HepG2 (cell line): Measurements from ENCODE around the gene GZF1. TPM values are rescaled to one million over a fixed set of nuclear protein-coding genes. Genes with fewer than 3 reads are reported as not detected.

Source experiments
- ATAC-seq: fragments of 200-7000 bp; cut with Tn5 transposase; 3 replicates; pipeline ENCODE4 v1.9.1; 2020; ENCODE audit warnings: mild to moderate bottlenecking, moderate library complexity
- BruUV-seq: library from RNA; stranded (reverse); fragments of 400-500 nt; replicated peaks from 2 replicates; lab custom pipeline; 2021; lab: Mats Ljungman, UMichigan
- CTCF ChIA-PET: fragments of 300-600 bp; formaldehyde crosslinking; extraction: SDS; loops from one replicate; lab custom pipeline; 2021; ENCODE audit warnings: low total read pairs, inconsistent platforms, low intra/inter-chr PET ratio; lab: Yijun Ruan, JAX
- POLR2A ChIA-PET: fragments of 350-600 bp; sonication (Branson Sonifier 250); formaldehyde crosslinking; loops from one replicate; lab custom pipeline; 2020; ENCODE audit warnings: antibody characterized with exemption, inconsistent platforms; lab: Yijun Ruan, JAX
- DNase-seq: peaks from one replicate; pipeline ENCODE4 v3.0.0-alpha.2; 2015; ENCODE audit warnings: low spot score
- FAIRE-seq: peaks from 3 replicates; lab custom pipeline; 2011; peaks lifted over from hg19 to GRCh38; lab: Jason Lieb, UNC
- H2AFZ ChIP-seq: one replicate; pipeline ENCODE4 v1.6.1; 2011; ENCODE audit warnings: low read length, inconsistent platforms
- H3K27ac ChIP-seq: fragments of 300-600 bp; 3 replicates; pipeline ENCODE4 v1.8.0; 2011; ENCODE audit warnings: mixed run types, mild to moderate bottlenecking, mixed read lengths, low read length, inconsistent platforms; ENCODE audit not compliant: insufficient read depth; ENCODE audit errors: extremely low read length
- H3K27me3 ChIP-seq, 2 experiments: fragments of 200-600 bp in 1 of 2; 2 replicates in 1 of 2; 3 replicates in 1 of 2; pipeline versions ENCODE4 v1.6.0 to v1.8.0; 2011; ENCODE audit warnings: low read length in 2 of 2, mild to moderate bottlenecking in 2 of 2, moderate library complexity in 2 of 2, inconsistent platforms in 1 of 2; ENCODE audit not compliant: insufficient read depth in 2 of 2, control insufficient read depth in 1 of 2
- H3K36me3 ChIP-seq, 2 experiments: fragments of 200-600 bp in 1 of 2; replicated peaks in 1 of 2; 2 replicates in 1 of 2; 3 replicates in 1 of 2; pipeline versions ENCODE4 v1.5.1 to v1.8.0; 2011; ENCODE audit warnings: low read length in 2 of 2, inconsistent platforms in 1 of 2; ENCODE audit not compliant: insufficient read depth in 2 of 2, control insufficient read depth in 1 of 2
- H3K4me1 ChIP-seq: 2 replicates; pipeline ENCODE4 v1.5.1; 2012; ENCODE audit warnings: low read length, inconsistent platforms; ENCODE audit not compliant: insufficient read depth
- H3K4me2 ChIP-seq: 2 replicates; pipeline ENCODE4 v1.6.0; 2011; ENCODE audit warnings: low read depth, low read length, inconsistent platforms
- H3K4me3 ChIP-seq, 3 experiments: fragments of 200-600 bp in 1 of 3; sonication (generic), shearing (Covaris generic) in 1 of 3; replicated peaks in 1 of 3; 2 replicates each; pipeline ENCODE4 v1.5.1; 2011 to 2016; ENCODE audit warnings: low read length in 3 of 3, inconsistent platforms in 2 of 3, low read depth in 2 of 3, mild to moderate bottlenecking in 2 of 3, control low read depth in 1 of 3, mixed read lengths in 1 of 3; ENCODE audit not compliant: insufficient read depth in 1 of 3
- H3K79me2 ChIP-seq: one replicate; pipeline ENCODE4 v1.6.1; 2011; ENCODE audit warnings: low read length, inconsistent platforms; ENCODE audit not compliant: insufficient read depth
- H3K9ac ChIP-seq: 2 replicates; pipeline ENCODE4 v1.6.0; 2011; ENCODE audit warnings: mild to moderate bottlenecking, low read depth, low read length, inconsistent platforms; ENCODE audit not compliant: insufficient read depth
- H3K9me3 ChIP-seq: 2 replicates; pipeline ENCODE4 v1.5.1; 2012; ENCODE audit warnings: mild to moderate bottlenecking, low read length
- H4K20me1 ChIP-seq: 2 replicates; pipeline ENCODE4 v1.6.0; 2011; ENCODE audit warnings: inconsistent platforms, mild to moderate bottlenecking, low read length, moderate library complexity; ENCODE audit not compliant: insufficient read depth
- BCLAF1 ChIP-seq: fragments of 450-650 bp; IDR thresholded peaks from 2 replicates; pipeline ENCODE4 v1.6.1; 2017; ENCODE audit warnings: mild to moderate bottlenecking
- BHLHE40 ChIP-seq: IDR thresholded peaks from 2 replicates; pipeline ENCODE4 v1.6.1; 2011; ENCODE audit warnings: low read length, improper control_type of control experiment
- CBX5 ChIP-seq: sonication (generic); formaldehyde crosslinking; IDR thresholded peaks from 2 replicates; pipeline ENCODE4 v1.4.0; 2020; ENCODE audit warnings: missing genetic modification reagents, borderline replicate concordance
- CENPT ChIP-seq: sonication (generic); formaldehyde crosslinking; IDR thresholded peaks from 2 replicates; pipeline ENCODE4 v1.8.0; 2022; ENCODE audit warnings: low read depth, mild to moderate bottlenecking, moderate library complexity, missing genetic modification reagents
- GTF3A ChIP-seq: sonication (generic); formaldehyde crosslinking; conservative IDR thresholded peaks from 2 replicates; pipeline ENCODE4 v1.4.0; 2020; ENCODE audit warnings: mild to moderate bottlenecking, missing genetic modification reagents
- TCF7L2 ChIP-seq: IDR thresholded peaks from 2 replicates; pipeline ENCODE4 v1.6.1; 2011; ENCODE audit warnings: mild to moderate bottlenecking, low read depth, low read length, moderate library complexity
- ZNF142 ChIP-seq: sonication (generic); formaldehyde crosslinking; IDR thresholded peaks from 2 replicates; pipeline ENCODE4 v1.4.0; 2020; ENCODE audit warnings: missing genetic modification reagents
- ZNF30 ChIP-seq: sonication (generic); formaldehyde crosslinking; IDR thresholded peaks from 2 replicates; pipeline ENCODE4 v1.5.0; 2020; ENCODE audit warnings: mild to moderate bottlenecking, missing genetic modification reagents
- ZNF335 ChIP-seq: sonication (generic); formaldehyde crosslinking; IDR thresholded peaks from 2 replicates; pipeline ENCODE4 v1.4.0; 2020; ENCODE audit warnings: missing genetic modification reagents
- WGBS: methylation state at CpG from one replicate; pipeline ENCODE4 v1.1.6; 2017; ENCODE audit warnings: low lambda C conversion rate; 5-methylcytosine and 5-hydroxymethylcytosine counted together
- in situ Hi-C: cut with HindIII; loops from 2 replicates; pipeline ENCODE4 v1.10.0; 2017; ENCODE audit warnings: low pct_unique_long_range_greater_than_20kb; ENCODE audit not compliant: extremely low pct_ligation_motif_present
- intact Hi-C: fragments of 100-400 bp; cut with micrococcal nuclease; formaldehyde crosslinking; loops from one replicate; pipeline ENCODE4 v1.10.0; 2022; ENCODE audit not compliant: unreplicated experiment
- polyA plus RNA-seq, 8 experiments: library from polyadenylated mRNA; depleted of rRNA in 3 of 8; stranded (reverse) in 7 of 8; unstranded in 1 of 8; fragments of >200 nt; fragmentation: Illumina TruSeq in 4 of 8; extraction: Trizol in 4 of 8; gene quantifications; 2 replicates each; pipeline versions ENCODE4 v1.2.1 to v1.2.3, GENCODE V29; 2011 to 2016; ENCODE audit warnings: low read depth in 4 of 8, missing spikeins in 1 of 8, mixed read lengths in 1 of 8; ENCODE audit not compliant: insufficient read depth in 1 of 8
- total RNA-seq, 5 experiments: library from RNA; depleted of rRNA; stranded (reverse); fragments of >200 nt; fragmentation: Illumina TruSeq; extraction: Trizol; gene quantifications; 2 replicates each; pipeline ENCODE4 v1.2.3, GENCODE V29; 2016; ENCODE audit warnings: low read depth in 1 of 5
- TF ChIP-seq, protein P1 (sequence below): sonication (generic); formaldehyde crosslinking; IDR thresholded peaks from 2 replicates; pipeline ENCODE4 v1.8.0; 2022; ENCODE audit warnings: mild to moderate bottlenecking, missing genetic modification reagents, moderate library complexity

The GZF1 gene
- total and polyA plus RNA-seq, 2 of the 13 experiments (the other 11 are each of a cell fraction or from before 2014, with no cell fraction given) = 16.9 to 26.0 TPM

- peak overlapping the region; percentile 78 for H3K9ac ChIP-seq
- H3K79me2 ChIP-seq = peaks cover 19% of the 10 kb centered on the region
- no peaks in the 10 kb centered on the region; a peak in 1 of 5 replicates for H3K27me3 ChIP-seq
- under 1% methylated on average over 71 of the region's 71 CpGs for WGBS
- DNase-seq = peak; percentile 98
- H3K36me3 ChIP-seq = peaks cover 3 to 12% of the 10 kb centered on the region in 2 experiments; a peak in 4 of 5 replicates
- ChIA-PET POLR2A (interaction anchor here (0.7 to 4.6 kb wide), 22 partner anchors 8 to 927 kb away, joined by 3 to 145 read pairs (median 4); partner anchors contain the start of genes NAPB and NXT1), CTCF (interaction anchor here (1.6 kb wide), 1 partner anchor 8 kb away, joined by 4 read pairs; no protein-coding TSS in a partner anchor)
- H4K20me1 ChIP-seq = 0 out of 2 replicates have a peak, but pooled peaks cover 4% of the 10 kb centered on the region
- FAIRE-seq = peak; percentile 82
- H2AFZ ChIP-seq = peak overlapping the region; percentile 48
- H3K4me3 ChIP-seq = peak overlapping the region; percentile 55 to 91 (median 65)
- H3K4me2 ChIP-seq = peak overlapping the region; percentile 97
- H3K27ac ChIP-seq = peak overlapping the region; percentile 77
- no TSS peak for BruUV-seq
- ATAC-seq = peak; percentile 76
- peaks cover 45% of the 10 kb centered on the region for H3K4me1 ChIP-seq
- no peaks in the 10 kb centered on the region for H3K9me3 ChIP-seq
- in situ Hi-C loops (loop anchor here (10.0 kb wide), 1 partner anchor 783 kb away; no protein-coding TSS in a partner anchor), intact Hi-C loops (loop anchor here (1.0 to 10.0 kb wide), 4 partner anchors 8 to 943 kb away; partner anchors contain the start of gene NXT1)
- TF ChIP-seq ZNF30 (CRISPR knock-in tag) (no peak), ZNF335 (CRISPR knock-in tag) (peak; percentile 88; the same call in 1 of the 2 replicates), GTF3A (no peak), CBX5 (CRISPR knock-in tag) (peak; percentile 83; the same call in 1 of the 2 replicates), BHLHE40 (peak; percentile 92), ZNF142 (CRISPR knock-in tag) (peak; percentile 83; the same call in 1 of the 2 replicates), TCF7L2 (no peak), CENPT (CRISPR knock-in tag) (0 out of 2 replicates have a peak, but pooled peaks have one; percentile 56), BCLAF1 (no peak)
- TF ChIP-seq, protein P1, sequence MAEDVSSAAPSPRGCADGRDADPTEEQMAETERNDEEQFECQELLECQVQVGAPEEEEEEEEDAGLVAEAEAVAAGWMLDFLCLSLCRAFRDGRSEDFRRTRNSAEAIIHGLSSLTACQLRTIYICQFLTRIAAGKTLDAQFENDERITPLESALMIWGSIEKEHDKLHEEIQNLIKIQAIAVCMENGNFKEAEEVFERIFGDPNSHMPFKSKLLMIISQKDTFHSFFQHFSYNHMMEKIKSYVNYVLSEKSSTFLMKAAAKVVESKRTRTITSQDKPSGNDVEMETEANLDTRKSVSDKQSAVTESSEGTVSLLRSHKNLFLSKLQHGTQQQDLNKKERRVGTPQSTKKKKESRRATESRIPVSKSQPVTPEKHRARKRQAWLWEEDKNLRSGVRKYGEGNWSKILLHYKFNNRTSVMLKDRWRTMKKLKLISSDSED (CRISPR knock-in tag) = peak; percentile 86; the same call in 1 of the 2 replicates
These were observed 4.0 kb upstream of the GZF1 start for GRCh38 chr20:23357767-23358562.
